ENCODE measurements around the gene GET3.

GET3 gene

DNA sequence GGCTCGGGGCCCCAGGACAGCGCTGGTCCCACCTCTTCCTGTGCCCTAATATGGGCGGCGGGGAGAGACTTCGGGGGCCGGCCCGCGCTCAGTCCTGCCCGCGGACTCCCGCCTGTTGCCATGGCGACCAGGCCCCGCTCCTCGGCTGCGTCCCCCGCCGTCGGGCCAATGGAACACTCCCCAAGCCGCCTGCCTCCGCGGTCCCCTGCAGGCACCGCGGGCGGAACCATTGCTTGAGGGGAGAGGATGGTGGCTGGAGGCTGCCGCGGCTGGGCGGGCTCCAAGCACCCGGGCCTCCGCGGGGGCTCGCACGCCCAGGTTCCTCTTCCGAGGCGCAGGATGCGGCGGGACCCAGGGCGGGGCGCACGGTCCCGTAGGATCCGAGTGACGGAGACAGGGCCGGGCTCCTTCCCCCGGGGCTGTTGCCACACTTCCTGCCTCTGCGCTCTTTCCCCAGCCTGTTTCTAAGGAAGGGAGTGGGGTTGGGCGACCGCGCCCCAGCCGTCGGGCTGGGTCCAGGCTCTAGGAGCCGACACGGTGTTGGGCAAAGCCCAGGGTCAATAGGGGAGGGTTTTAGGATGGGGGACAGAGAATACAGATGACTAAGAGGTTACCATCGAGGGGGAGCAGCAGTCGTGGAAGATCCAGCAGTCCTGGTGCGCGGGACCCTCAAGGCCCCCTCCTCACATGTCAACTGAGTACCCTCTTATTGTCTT lies 52.8 kb downstream of the GET3 start:
- Histone ChIP-seq H3K9ac (peak overlapping the region; percentile 76; the same call in 1 of the 2 replicates), H4K20me1 (ENCODE audit: insufficient read depth) (no peaks in the 10 kb centered on the region), H3K4me2 (peak overlapping the region; percentile 97), H3K27me3 (ENCODE audit: insufficient read depth, low read depth) (no peaks in the 10 kb centered on the region), H2AFZ (ENCODE audit: low read depth) (peak overlapping the region; percentile 44; the same call in 1 of the 2 replicates), H3K4me1 (ENCODE audit: low read depth, poor library complexity, severe bottlenecking) (peaks cover 54% of the 10 kb centered on the region), H3K27ac (peak overlapping the region; percentile 93), H3K79me2 (ENCODE audit: insufficient read depth, low read depth) (peaks cover 20% of the 10 kb centered on the region), H3K4me3 (IDR thresholded peaks at IDR 0.05; ENCODE audit: insufficient read depth, low read depth, low read length) (no peak overlapping the region), H3K36me3 (ENCODE audit: insufficient read depth) (no peaks in the 10 kb centered on the region)
- TF ChIP-seq, protein P1, sequence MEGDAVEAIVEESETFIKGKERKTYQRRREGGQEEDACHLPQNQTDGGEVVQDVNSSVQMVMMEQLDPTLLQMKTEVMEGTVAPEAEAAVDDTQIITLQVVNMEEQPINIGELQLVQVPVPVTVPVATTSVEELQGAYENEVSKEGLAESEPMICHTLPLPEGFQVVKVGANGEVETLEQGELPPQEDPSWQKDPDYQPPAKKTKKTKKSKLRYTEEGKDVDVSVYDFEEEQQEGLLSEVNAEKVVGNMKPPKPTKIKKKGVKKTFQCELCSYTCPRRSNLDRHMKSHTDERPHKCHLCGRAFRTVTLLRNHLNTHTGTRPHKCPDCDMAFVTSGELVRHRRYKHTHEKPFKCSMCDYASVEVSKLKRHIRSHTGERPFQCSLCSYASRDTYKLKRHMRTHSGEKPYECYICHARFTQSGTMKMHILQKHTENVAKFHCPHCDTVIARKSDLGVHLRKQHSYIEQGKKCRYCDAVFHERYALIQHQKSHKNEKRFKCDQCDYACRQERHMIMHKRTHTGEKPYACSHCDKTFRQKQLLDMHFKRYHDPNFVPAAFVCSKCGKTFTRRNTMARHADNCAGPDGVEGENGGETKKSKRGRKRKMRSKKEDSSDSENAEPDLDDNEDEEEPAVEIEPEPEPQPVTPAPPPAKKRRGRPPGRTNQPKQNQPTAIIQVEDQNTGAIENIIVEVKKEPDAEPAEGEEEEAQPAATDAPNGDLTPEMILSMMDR (conservative IDR thresholded peaks at IDR 0.05; ENCODE audit: low read depth, low read length): no peak

DNA sequence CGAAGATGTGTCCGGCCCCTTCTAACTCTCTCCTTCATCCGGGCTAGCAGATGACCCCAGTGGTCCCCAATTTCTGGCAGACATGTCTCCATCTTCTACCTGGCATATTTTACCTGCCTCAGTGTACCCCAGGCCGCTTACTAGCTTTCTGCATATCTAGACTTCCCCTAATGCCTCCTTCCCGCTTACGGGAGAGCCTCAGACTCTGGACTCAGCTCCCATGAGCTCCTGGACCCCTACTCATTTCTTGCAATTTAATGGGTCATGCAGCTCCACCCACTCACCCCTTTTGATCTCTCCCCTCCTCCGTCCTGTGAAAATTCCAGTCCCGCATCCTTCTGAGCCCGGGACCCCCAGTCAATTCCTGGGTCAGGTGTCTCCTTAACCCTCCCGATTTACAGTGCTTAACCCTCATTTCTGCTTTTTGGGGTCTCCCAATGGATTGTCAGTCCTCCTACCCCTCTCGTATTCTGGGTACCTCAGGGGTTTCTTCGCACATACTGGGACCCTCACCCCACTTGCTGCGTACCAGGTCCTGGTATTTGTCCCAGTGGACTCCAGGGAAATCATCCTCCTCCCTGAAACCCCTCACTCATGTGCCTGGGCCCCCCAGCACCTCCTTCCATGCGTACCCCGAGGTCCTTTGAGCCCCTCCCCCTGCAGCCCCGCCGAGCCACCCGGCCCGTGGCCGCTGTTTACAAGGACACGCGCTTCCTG lies 53.5 kb downstream of the GET3 start:
- Histone ChIP-seq H2AFZ (ENCODE audit: low read depth) (peak overlapping the region; percentile 44; the same call in 1 of the 2 replicates), H3K4me1 (ENCODE audit: low read depth, poor library complexity, severe bottlenecking) (peaks cover 49% of the 10 kb centered on the region)

DNA sequence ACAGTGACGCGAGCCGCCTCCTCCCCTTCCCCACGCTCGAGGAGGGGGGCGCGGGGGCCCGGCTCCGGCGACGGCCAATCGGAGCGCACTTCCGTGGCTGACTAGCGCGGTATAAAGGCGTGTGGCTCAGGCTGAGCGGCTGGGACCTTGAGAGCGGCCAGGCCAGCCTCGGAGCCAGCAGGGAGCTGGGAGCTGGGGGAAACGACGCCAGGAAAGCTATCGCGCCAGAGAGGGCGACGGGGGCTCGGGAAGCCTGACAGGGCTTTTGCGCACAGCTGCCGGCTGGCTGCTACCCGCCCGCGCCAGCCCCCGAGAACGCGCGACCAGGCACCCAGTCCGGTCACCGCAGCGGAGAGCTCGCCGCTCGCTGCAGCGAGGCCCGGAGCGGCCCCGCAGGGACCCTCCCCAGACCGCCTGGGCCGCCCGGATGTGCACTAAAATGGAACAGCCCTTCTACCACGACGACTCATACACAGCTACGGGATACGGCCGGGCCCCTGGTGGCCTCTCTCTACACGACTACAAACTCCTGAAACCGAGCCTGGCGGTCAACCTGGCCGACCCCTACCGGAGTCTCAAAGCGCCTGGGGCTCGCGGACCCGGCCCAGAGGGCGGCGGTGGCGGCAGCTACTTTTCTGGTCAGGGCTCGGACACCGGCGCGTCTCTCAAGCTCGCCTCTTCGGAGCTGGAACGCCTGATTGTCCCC lies 54.2 kb downstream of the GET3 start, which contains the start of gene JUNB:
TSS of gene JUNB (plus strand) at position 142 of the 706 bp plus-strand sequence. CDS start at position 428, 286 bp downstream.
- H3K36me3 ChIP-seq (ENCODE audit: insufficient read depth): no peaks in the 10 kb centered on the region
- H4K20me1 ChIP-seq (ENCODE audit: insufficient read depth): no peaks in the 10 kb centered on the region
- H3K79me2 ChIP-seq (ENCODE audit: insufficient read depth, low read depth): peaks cover 20% of the 10 kb centered on the region
- H3K27me3 ChIP-seq (ENCODE audit: insufficient read depth, low read depth): no peaks in the 10 kb centered on the region
- peak within 1 kb of the TSS; percentile 76 for H3K9ac ChIP-seq
- peak within 1 kb of the TSS; percentile 93 for H3K27ac ChIP-seq
- peak within 1 kb of the TSS; percentile 97 for H3K4me2 ChIP-seq
- no peak within 1 kb of the TSS for H3K4me3 ChIP-seq (IDR thresholded peaks at IDR 0.05; ENCODE audit: insufficient read depth, low read depth, low read length)
- TF ChIP-seq, protein P1 (conservative IDR thresholded peaks at IDR 0.05; ENCODE audit: low read depth, low read length): no peak
- H2AFZ ChIP-seq (ENCODE audit: low read depth): peak within 1 kb of the TSS; percentile 45
- peaks cover 50% of the 10 kb centered on the region for H3K4me1 ChIP-seq (ENCODE audit: low read depth, poor library complexity, severe bottlenecking)

More for the DNA sequence above, 53.5 kb downstream of the GET3 start:
- Histone ChIP-seq H4K20me1 (ENCODE audit: insufficient read depth) (no peaks in the 10 kb centered on the region), H3K9ac (peak overlapping the region; percentile 76; the same call in 1 of the 2 replicates), H3K79me2 (ENCODE audit: insufficient read depth, low read depth) (peaks cover 20% of the 10 kb centered on the region), H3K36me3 (ENCODE audit: insufficient read depth) (no peaks in the 10 kb centered on the region), H3K4me3 (IDR thresholded peaks at IDR 0.05; ENCODE audit: insufficient read depth, low read depth, low read length) (no peak overlapping the region), H3K27ac (peak overlapping the region; percentile 93; the same call in 1 of the 2 replicates), H3K27me3 (ENCODE audit: insufficient read depth, low read depth) (no peaks in the 10 kb centered on the region), H3K4me2 (peak overlapping the region; percentile 97)
- TF ChIP-seq, protein P1 (conservative IDR thresholded peaks at IDR 0.05; ENCODE audit: low read depth, low read length): no peak

DNA sequence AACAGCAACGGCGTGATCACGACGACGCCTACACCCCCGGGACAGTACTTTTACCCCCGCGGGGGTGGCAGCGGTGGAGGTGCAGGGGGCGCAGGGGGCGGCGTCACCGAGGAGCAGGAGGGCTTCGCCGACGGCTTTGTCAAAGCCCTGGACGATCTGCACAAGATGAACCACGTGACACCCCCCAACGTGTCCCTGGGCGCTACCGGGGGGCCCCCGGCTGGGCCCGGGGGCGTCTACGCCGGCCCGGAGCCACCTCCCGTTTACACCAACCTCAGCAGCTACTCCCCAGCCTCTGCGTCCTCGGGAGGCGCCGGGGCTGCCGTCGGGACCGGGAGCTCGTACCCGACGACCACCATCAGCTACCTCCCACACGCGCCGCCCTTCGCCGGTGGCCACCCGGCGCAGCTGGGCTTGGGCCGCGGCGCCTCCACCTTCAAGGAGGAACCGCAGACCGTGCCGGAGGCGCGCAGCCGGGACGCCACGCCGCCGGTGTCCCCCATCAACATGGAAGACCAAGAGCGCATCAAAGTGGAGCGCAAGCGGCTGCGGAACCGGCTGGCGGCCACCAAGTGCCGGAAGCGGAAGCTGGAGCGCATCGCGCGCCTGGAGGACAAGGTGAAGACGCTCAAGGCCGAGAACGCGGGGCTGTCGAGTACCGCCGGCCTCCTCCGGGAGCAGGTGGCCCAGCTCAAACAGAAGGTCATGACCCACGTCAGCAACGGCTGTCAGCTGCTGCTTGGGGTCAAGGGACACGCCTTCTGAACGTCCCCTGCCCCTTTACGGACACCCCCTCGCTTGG lies 55.0 kb downstream of the GET3 start:
- peak overlapping the region; percentile 45; the same call in 1 of the 2 replicates for H2AFZ ChIP-seq (ENCODE audit: low read depth)
- H3K79me2 ChIP-seq (ENCODE audit: insufficient read depth, low read depth): peaks cover 20% of the 10 kb centered on the region
- H3K9ac ChIP-seq: peak overlapping the region; percentile 76
- no peaks in the 10 kb centered on the region for H3K27me3 ChIP-seq (ENCODE audit: insufficient read depth, low read depth)
- no peaks in the 10 kb centered on the region for H4K20me1 ChIP-seq (ENCODE audit: insufficient read depth)
- peaks cover 44% of the 10 kb centered on the region for H3K4me1 ChIP-seq (ENCODE audit: low read depth, poor library complexity, severe bottlenecking)
- TF ChIP-seq, protein P1 (conservative IDR thresholded peaks at IDR 0.05; ENCODE audit: low read depth, low read length): no peak
- no peaks in the 10 kb centered on the region for H3K36me3 ChIP-seq (ENCODE audit: insufficient read depth)
- H3K4me3 ChIP-seq (IDR thresholded peaks at IDR 0.05; ENCODE audit: insufficient read depth, low read depth, low read length): no peak overlapping the region
- peak overlapping the region; percentile 78 for H3K27ac ChIP-seq
- peak overlapping the region; percentile 97 for H3K4me2 ChIP-seq
